Activated naive CD8-positive, alpha-beta T cell treated with anti-CD3 and anti-CD28 coated beads, Interleukin-2, amount 10 ng/mL, durations not matched to agents 7 days and 5 days (primary cell): ENCODE measurements around the gene NPHP4. TPM values are rescaled to one million over a fixed set of nuclear protein-coding genes. Genes with fewer than 3 reads are reported as not detected.

ENCODE experiments used
- ATAC-seq: fragments of 150-1000 bp; cut with Tn5 transposase; one replicate; pipeline ENCODE4 v1.10.0; 2021; ENCODE audit warnings: low read depth, moderate library complexity
- POLR2A ChIA-PET: fragments of 350-600 bp; sonication (Branson Sonifier 250); formaldehyde crosslinking; loops from one replicate; lab custom pipeline; 2021; ENCODE audit warnings: antibody characterized with exemption; lab: Charles Lee
- DNase-seq: peaks from one replicate; pipeline ENCODE4 v3.0.0; 2021
- H3K27ac Mint-ChIP-seq: one replicate; pipeline ENCODE4 v1.8.0; 2022; ENCODE audit warnings: mild to moderate bottlenecking, mixed read lengths
- H3K27me3 Mint-ChIP-seq: one replicate; pipeline ENCODE4 v1.8.0; 2022; ENCODE audit warnings: mild to moderate bottlenecking, moderate library complexity, mixed read lengths
- H3K36me3 Mint-ChIP-seq: one replicate; pipeline ENCODE4 v1.8.0; 2021; ENCODE audit warnings: mild to moderate bottlenecking, mixed read lengths
- H3K4me1 Mint-ChIP-seq: one replicate; pipeline ENCODE4 v1.8.0; 2021; ENCODE audit warnings: mixed read lengths
- H3K4me3 Mint-ChIP-seq: one replicate; pipeline ENCODE4 v1.8.0; 2022; ENCODE audit warnings: mild to moderate bottlenecking, moderate library complexity, mixed read lengths
- H3K9me3 Mint-ChIP-seq: one replicate; pipeline ENCODE4 v1.8.0; 2021; ENCODE audit warnings: mixed read lengths
- total RNA-seq, 2 experiments: library from RNA; stranded (reverse); gene quantifications; one replicate each; pipeline ENCODE4 v1.2.3, GENCODE V29; 2021

NPHP4 gene
- total RNA-seq, 2 experiments from 2014 or later: 16.4 to 17.5 TPM

GRCh38 chr1:5989286-5989605 lies 3.0 kb downstream of the NPHP4 start:
- no peak for DNase-seq
- no peak overlapping the region for H3K27ac Mint-ChIP-seq
- peaks cover 14% of the 10 kb centered on the region for H3K4me1 Mint-ChIP-seq
- no peaks in the 10 kb centered on the region for H3K9me3 Mint-ChIP-seq
- no peak for ATAC-seq
- POLR2A ChIA-PET: no interaction called here
- H3K27me3 Mint-ChIP-seq: no peaks in the 10 kb centered on the region
- no peaks in the 10 kb centered on the region for H3K36me3 Mint-ChIP-seq
- H3K4me3 Mint-ChIP-seq: no peak overlapping the region

- no peak overlapping the region for H3K27ac Mint-ChIP-seq
- H3K4me3 Mint-ChIP-seq: no peak overlapping the region
- ATAC-seq: no peak
These were observed 3.5 kb downstream of the NPHP4 start for GRCh38 chr1:5988596-5989285.

GRCh38 chr1:5986018-5986417 lies 6.2 kb downstream of the NPHP4 start:
- no peak overlapping the region for H3K27ac Mint-ChIP-seq
- ATAC-seq (no peak), DNase-seq (no peak)
- no peaks in the 10 kb centered on the region for H3K9me3 Mint-ChIP-seq
- H3K36me3 Mint-ChIP-seq: peaks cover 4% of the 10 kb centered on the region
- no peak overlapping the region for H3K4me3 Mint-ChIP-seq
- peaks cover 9% of the 10 kb centered on the region for H3K4me1 Mint-ChIP-seq
- POLR2A ChIA-PET: no interaction called here
- H3K27me3 Mint-ChIP-seq: no peaks in the 10 kb centered on the region

More at GRCh38 chr1:5988596-5989285, 3.5 kb downstream of the NPHP4 start:
- Mint-ChIP-seq H3K4me1 (peaks cover 9% of the 10 kb centered on the region), H3K27me3 (no peaks in the 10 kb centered on the region), H3K36me3 (no peaks in the 10 kb centered on the region), H3K9me3 (no peaks in the 10 kb centered on the region)
- POLR2A ChIA-PET: no interaction called here
- no peak for DNase-seq

- H3K27ac Mint-ChIP-seq: no peak overlapping the region
- H3K9me3 Mint-ChIP-seq: no peaks in the 10 kb centered on the region
- peaks cover 4% of the 10 kb centered on the region for H3K36me3 Mint-ChIP-seq
- ATAC-seq (no peak), DNase-seq (no peak)
- H3K4me1 Mint-ChIP-seq: peaks cover 10% of the 10 kb centered on the region
- POLR2A ChIA-PET: no interaction called here
- H3K4me3 Mint-ChIP-seq: no peak overlapping the region
- no peaks in the 10 kb centered on the region for H3K27me3 Mint-ChIP-seq
These were observed 7.0 kb downstream of the NPHP4 start for GRCh38 chr1:5985250-5985649.

- Mint-ChIP-seq H3K4me1 (peaks cover 10% of the 10 kb centered on the region), H3K27me3 (no peaks in the 10 kb centered on the region), H3K27ac (no peak overlapping the region), H3K4me3 (no peak overlapping the region), H3K9me3 (no peaks in the 10 kb centered on the region), H3K36me3 (peaks cover 6% of the 10 kb centered on the region)
- no peak for DNase-seq
- no peak for ATAC-seq
- POLR2A ChIA-PET: no interaction called here
These were observed 8.7 kb downstream of the NPHP4 start for GRCh38 chr1:5983361-5984103.

- H3K9me3 Mint-ChIP-seq: no peaks in the 10 kb centered on the region
- ATAC-seq: no peak
- H3K4me1 Mint-ChIP-seq: peaks cover 10% of the 10 kb centered on the region
- DNase-seq: no peak
- no peak overlapping the region for H3K27ac Mint-ChIP-seq
- H3K4me3 Mint-ChIP-seq: no peak overlapping the region
- H3K27me3 Mint-ChIP-seq: no peaks in the 10 kb centered on the region
- peaks cover 8% of the 10 kb centered on the region for H3K36me3 Mint-ChIP-seq
- POLR2A ChIA-PET: no interaction called here
These were observed 9.4 kb downstream of the NPHP4 start for GRCh38 chr1:5982868-5983267.

GRCh38 chr1:5982276-5982675 lies 9.9 kb downstream of the NPHP4 start:
- DNase-seq (no peak), ATAC-seq (no peak)
- no peak overlapping the region for H3K4me3 Mint-ChIP-seq
- peaks cover 12% of the 10 kb centered on the region for H3K36me3 Mint-ChIP-seq
- H3K27ac Mint-ChIP-seq: no peak overlapping the region
- H3K27me3 Mint-ChIP-seq: no peaks in the 10 kb centered on the region
- H3K4me1 Mint-ChIP-seq: peaks cover 10% of the 10 kb centered on the region
- POLR2A ChIA-PET: no interaction called here
- peaks cover 1% of the 10 kb centered on the region for H3K9me3 Mint-ChIP-seq

GRCh38 chr1:5981009-5981380 lies 11.2 kb downstream of the NPHP4 start:
- POLR2A ChIA-PET: interaction anchor here (1.0 kb wide), 1 partner anchor 45 kb away, joined by 3 read pairs; no protein-coding TSS in a partner anchor
- H3K27me3 Mint-ChIP-seq: no peaks in the 10 kb centered on the region

GRCh38 chr1:5980314-5981008 lies 11.8 kb downstream of the NPHP4 start:
- H3K9me3 Mint-ChIP-seq: peaks cover 1% of the 10 kb centered on the region
- DNase-seq (no peak), ATAC-seq (no peak)
- H3K4me3 Mint-ChIP-seq: no peak overlapping the region
- POLR2A ChIA-PET: interaction anchor here (1.0 kb wide), 1 partner anchor 45 kb away, joined by 3 read pairs; no protein-coding TSS in a partner anchor
- peaks cover 10% of the 10 kb centered on the region for H3K4me1 Mint-ChIP-seq
- no peaks in the 10 kb centered on the region for H3K27me3 Mint-ChIP-seq
- H3K36me3 Mint-ChIP-seq: peaks cover 19% of the 10 kb centered on the region
- H3K27ac Mint-ChIP-seq: peak overlapping the region; percentile 42

More at GRCh38 chr1:5981009-5981380, 11.2 kb downstream of the NPHP4 start:
- Mint-ChIP-seq H3K36me3 (peaks cover 19% of the 10 kb centered on the region), H3K9me3 (peaks cover 1% of the 10 kb centered on the region), H3K27ac (no peak overlapping the region), H3K4me3 (no peak overlapping the region), H3K4me1 (peaks cover 10% of the 10 kb centered on the region)
- no peak for DNase-seq
- no peak for ATAC-seq

GRCh38 chr1:5979536-5980313 lies 12.5 kb downstream of the NPHP4 start:
- Mint-ChIP-seq H3K4me1 (peaks cover 10% of the 10 kb centered on the region), H3K4me3 (no peak overlapping the region), H3K27me3 (no peaks in the 10 kb centered on the region), H3K27ac (peak overlapping the region; percentile 42), H3K9me3 (peaks cover 1% of the 10 kb centered on the region), H3K36me3 (peaks cover 19% of the 10 kb centered on the region)
- ATAC-seq (no peak), DNase-seq (no peak)
- POLR2A ChIA-PET: no interaction called here

- POLR2A ChIA-PET: no interaction called here
These were observed 13.8 kb downstream of the NPHP4 start for GRCh38 chr1:5978452-5978851.

GRCh38 chr1:5977494-5978444 lies 14.5 kb downstream of the NPHP4 start:
- DNase-seq (no peak), ATAC-seq (peak; percentile 21)
- Mint-ChIP-seq H3K36me3 (peaks cover 16% of the 10 kb centered on the region), H3K27me3 (no peaks in the 10 kb centered on the region), H3K4me1 (peaks cover 10% of the 10 kb centered on the region), H3K4me3 (no peak overlapping the region), H3K9me3 (peaks cover 1% of the 10 kb centered on the region), H3K27ac (peak overlapping the region; percentile 55)
- POLR2A ChIA-PET: no interaction called here

More at GRCh38 chr1:5978452-5978851, 13.8 kb downstream of the NPHP4 start:
- H3K36me3 Mint-ChIP-seq: peaks cover 19% of the 10 kb centered on the region
- no peaks in the 10 kb centered on the region for H3K27me3 Mint-ChIP-seq
- H3K4me3 Mint-ChIP-seq: no peak overlapping the region
- ATAC-seq: no peak
- DNase-seq: no peak
- no peak overlapping the region for H3K27ac Mint-ChIP-seq
- peaks cover 1% of the 10 kb centered on the region for H3K9me3 Mint-ChIP-seq
- H3K4me1 Mint-ChIP-seq: peaks cover 10% of the 10 kb centered on the region
